Measurements from ENCODE around the gene SLF1. TPM values are rescaled to one million over a fixed set of nuclear protein-coding genes. Genes with fewer than 3 reads are reported as not detected.

Gene SLF1
- polyA plus RNA-seq, 1 of the 3 experiments (the other 2 are of a cell fraction), result 5.5 TPM

DNA sequence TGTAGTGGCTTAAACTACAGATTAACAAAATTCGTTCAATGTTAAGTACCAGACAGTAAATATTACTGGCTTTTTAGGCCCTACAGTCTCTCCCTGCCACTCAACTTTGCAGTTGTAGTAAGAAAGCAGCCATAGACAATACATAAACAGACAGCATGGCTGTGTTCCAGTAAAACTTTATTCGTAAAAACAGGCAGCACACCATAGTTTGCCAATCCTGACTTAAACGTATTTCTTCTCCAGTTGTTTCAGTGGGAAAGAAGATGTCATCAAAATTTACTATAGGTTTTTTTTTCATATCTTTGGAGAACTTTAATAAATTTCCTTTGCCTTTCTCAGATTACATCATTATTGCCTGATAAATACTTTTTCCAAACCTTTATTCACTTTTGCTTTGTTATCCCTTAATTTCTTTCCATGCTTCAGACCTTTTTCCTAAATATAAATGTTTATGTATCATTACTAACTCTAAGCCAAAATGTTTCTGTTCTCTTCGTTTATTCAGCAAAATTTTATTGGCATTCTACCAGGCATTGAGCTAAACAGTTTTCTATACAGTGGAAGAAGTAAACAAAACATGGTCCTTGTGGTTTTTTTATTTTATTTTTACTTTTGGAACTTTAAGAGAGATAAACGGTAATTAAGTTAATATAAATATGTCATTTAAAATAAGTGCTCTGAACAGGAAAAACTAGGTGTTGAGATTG, 64.5 kb downstream of the SLF1 start:
- Histone ChIP-seq H3K27me3 (ENCODE audit: insufficient read depth) (no peaks in the 10 kb centered on the region), H3K36me3 (replicated peaks in 1 of 2; ENCODE audit: control insufficient read depth in 1 of 2, insufficient read depth in 2 of 2, low read length in 1 of 2) (peaks cover 2 to 22% of the 10 kb centered on the region in 2 experiments), H3F3A (replicated peaks; ENCODE audit: insufficient read depth) (no peaks in the 10 kb centered on the region), H3K4me1 (ENCODE audit: control insufficient read depth in 1 of 2, insufficient read depth in 2 of 2, low read depth in 1 of 2, low read length in 1 of 2) (no peaks in the 10 kb centered on the region; a peak in 1 of 4 replicates), H3K9me3 (no peaks in the 10 kb centered on the region), H3K9ac (no peak overlapping the region), H3K27ac (ENCODE audit: low read depth in 2 of 2, low read length in 1 of 2) (no peak overlapping the region), H3K9me2 (no peaks in the 10 kb centered on the region), H3K4me2 (no peak overlapping the region), H3K4me3 (ENCODE audit: low read depth in 2 of 2, low read length in 1 of 2) (no peak overlapping the region), H4K20me1 (ENCODE audit: insufficient read depth) (no peaks in the 10 kb centered on the region), H2AFZ (ENCODE audit: low read depth) (no peak overlapping the region), H3K79me2 (ENCODE audit: insufficient read depth) (no peaks in the 10 kb centered on the region)
- 94% methylated on average over 5 of the region's 5 CpGs for WGBS (ENCODE audit: low lambda C conversion rate)
- POLR2A ChIA-PET, result no interaction called here
- CTCF ChIA-PET, result no interaction called here
- TF ChIP-seq FOXJ3 (CRISPR knock-in tag; IDR thresholded peaks at IDR 0.05), result no peak
- TF ChIP-seq RXRA (IDR thresholded peaks at IDR 0.05; ENCODE audit: borderline replicate concordance, low read depth), result no peak
- TF ChIP-seq SMC3 (IDR thresholded peaks at IDR 0.05; ENCODE audit: low read depth, low read length), result no peak
- TF ChIP-seq RCOR1 (IDR thresholded peaks at IDR 0.05; ENCODE audit: low read length), result no peak
- no peak for DNase-seq

GRCh38 chr5:94689908-94690307, 71.4 kb downstream of the SLF1 start:
- Histone ChIP-seq H3K79me2 (ENCODE audit: insufficient read depth) (no peaks in the 10 kb centered on the region), H3K9me2 (no peaks in the 10 kb centered on the region), H3K4me2 (no peak overlapping the region), H3K4me3 (ENCODE audit: low read depth in 2 of 2, low read length in 1 of 2) (no peak overlapping the region), H4K20me1 (ENCODE audit: insufficient read depth) (no peaks in the 10 kb centered on the region), H3K36me3 (replicated peaks in 1 of 2; ENCODE audit: control insufficient read depth in 1 of 2, insufficient read depth in 2 of 2, low read length in 1 of 2) (peaks cover 23 to 28% of the 10 kb centered on the region in 2 experiments), H3K9me3 (no peaks in the 10 kb centered on the region), H3K27me3 (ENCODE audit: insufficient read depth) (no peaks in the 10 kb centered on the region), H3F3A (replicated peaks; ENCODE audit: insufficient read depth) (peaks cover 35% of the 10 kb centered on the region), H3K9ac (no peak overlapping the region), H3K27ac (ENCODE audit: low read depth in 2 of 2, low read length in 1 of 2) (peak overlapping the region in 1 of 2 experiments; percentile 14; a peak in 1 of 4 replicates), H3K4me1 (ENCODE audit: control insufficient read depth in 1 of 2, insufficient read depth in 2 of 2, low read depth in 1 of 2, low read length in 1 of 2) (peaks cover 9 to 18% of the 10 kb centered on the region in 2 experiments), H2AFZ (ENCODE audit: low read depth) (no peak overlapping the region; the same call in 1 of the 2 replicates)
- no peak for DNase-seq
- POLR2A ChIA-PET, result no interaction called here
- TF ChIP-seq, protein P1, sequence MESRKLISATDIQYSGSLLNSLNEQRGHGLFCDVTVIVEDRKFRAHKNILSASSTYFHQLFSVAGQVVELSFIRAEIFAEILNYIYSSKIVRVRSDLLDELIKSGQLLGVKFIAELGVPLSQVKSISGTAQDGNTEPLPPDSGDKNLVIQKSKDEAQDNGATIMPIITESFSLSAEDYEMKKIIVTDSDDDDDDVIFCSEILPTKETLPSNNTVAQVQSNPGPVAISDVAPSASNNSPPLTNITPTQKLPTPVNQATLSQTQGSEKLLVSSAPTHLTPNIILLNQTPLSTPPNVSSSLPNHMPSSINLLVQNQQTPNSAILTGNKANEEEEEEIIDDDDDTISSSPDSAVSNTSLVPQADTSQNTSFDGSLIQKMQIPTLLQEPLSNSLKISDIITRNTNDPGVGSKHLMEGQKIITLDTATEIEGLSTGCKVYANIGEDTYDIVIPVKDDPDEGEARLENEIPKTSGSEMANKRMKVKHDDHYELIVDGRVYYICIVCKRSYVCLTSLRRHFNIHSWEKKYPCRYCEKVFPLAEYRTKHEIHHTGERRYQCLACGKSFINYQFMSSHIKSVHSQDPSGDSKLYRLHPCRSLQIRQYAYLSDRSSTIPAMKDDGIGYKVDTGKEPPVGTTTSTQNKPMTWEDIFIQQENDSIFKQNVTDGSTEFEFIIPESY (IDR thresholded peaks at IDR 0.05; ENCODE audit: borderline replicate concordance, low read depth), result no peak
- TF ChIP-seq POLR2AphosphoS5 (IDR thresholded peaks at IDR 0.05; ENCODE audit: low read depth, low read length), result no peak
- TF ChIP-seq MXI1 (IDR thresholded peaks at IDR 0.05; ENCODE audit: low read depth, low read length), result no peak
- no peak for TF ChIP-seq RFX5 (IDR thresholded peaks at IDR 0.05; ENCODE audit: low read length)
- TF ChIP-seq, protein P2, sequence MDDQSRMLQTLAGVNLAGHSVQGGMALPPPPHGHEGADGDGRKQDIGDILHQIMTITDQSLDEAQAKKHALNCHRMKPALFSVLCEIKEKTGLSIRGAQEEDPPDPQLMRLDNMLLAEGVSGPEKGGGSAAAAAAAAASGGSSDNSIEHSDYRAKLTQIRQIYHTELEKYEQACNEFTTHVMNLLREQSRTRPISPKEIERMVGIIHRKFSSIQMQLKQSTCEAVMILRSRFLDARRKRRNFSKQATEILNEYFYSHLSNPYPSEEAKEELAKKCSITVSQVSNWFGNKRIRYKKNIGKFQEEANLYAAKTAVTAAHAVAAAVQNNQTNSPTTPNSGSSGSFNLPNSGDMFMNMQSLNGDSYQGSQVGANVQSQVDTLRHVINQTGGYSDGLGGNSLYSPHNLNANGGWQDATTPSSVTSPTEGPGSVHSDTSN (IDR thresholded peaks at IDR 0.05), result no peak
- no peak for TF ChIP-seq GABPA (IDR thresholded peaks at IDR 0.05; ENCODE audit: low read depth)
- no peak for TF ChIP-seq EZH2phosphoT487 (IDR thresholded peaks at IDR 0.05; ENCODE audit: borderline replicate concordance, low read depth)
- TF ChIP-seq TCF12 (IDR thresholded peaks at IDR 0.05), result no peak
- TF ChIP-seq SMC3 (IDR thresholded peaks at IDR 0.05; ENCODE audit: low read depth, low read length), result no peak
- no peak for TF ChIP-seq EP300 (IDR thresholded peaks at IDR 0.05; ENCODE audit: borderline replicate concordance in 1 of 2, low read depth in 1 of 2, low read length in 1 of 2)
- TF ChIP-seq, protein P3, sequence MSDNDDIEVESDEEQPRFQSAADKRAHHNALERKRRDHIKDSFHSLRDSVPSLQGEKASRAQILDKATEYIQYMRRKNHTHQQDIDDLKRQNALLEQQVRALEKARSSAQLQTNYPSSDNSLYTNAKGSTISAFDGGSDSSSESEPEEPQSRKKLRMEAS (IDR thresholded peaks at IDR 0.05; ENCODE audit: low read depth), result no peak
- no peak for TF ChIP-seq FOXJ3 (CRISPR knock-in tag; IDR thresholded peaks at IDR 0.05)
- TF ChIP-seq, protein P4, sequence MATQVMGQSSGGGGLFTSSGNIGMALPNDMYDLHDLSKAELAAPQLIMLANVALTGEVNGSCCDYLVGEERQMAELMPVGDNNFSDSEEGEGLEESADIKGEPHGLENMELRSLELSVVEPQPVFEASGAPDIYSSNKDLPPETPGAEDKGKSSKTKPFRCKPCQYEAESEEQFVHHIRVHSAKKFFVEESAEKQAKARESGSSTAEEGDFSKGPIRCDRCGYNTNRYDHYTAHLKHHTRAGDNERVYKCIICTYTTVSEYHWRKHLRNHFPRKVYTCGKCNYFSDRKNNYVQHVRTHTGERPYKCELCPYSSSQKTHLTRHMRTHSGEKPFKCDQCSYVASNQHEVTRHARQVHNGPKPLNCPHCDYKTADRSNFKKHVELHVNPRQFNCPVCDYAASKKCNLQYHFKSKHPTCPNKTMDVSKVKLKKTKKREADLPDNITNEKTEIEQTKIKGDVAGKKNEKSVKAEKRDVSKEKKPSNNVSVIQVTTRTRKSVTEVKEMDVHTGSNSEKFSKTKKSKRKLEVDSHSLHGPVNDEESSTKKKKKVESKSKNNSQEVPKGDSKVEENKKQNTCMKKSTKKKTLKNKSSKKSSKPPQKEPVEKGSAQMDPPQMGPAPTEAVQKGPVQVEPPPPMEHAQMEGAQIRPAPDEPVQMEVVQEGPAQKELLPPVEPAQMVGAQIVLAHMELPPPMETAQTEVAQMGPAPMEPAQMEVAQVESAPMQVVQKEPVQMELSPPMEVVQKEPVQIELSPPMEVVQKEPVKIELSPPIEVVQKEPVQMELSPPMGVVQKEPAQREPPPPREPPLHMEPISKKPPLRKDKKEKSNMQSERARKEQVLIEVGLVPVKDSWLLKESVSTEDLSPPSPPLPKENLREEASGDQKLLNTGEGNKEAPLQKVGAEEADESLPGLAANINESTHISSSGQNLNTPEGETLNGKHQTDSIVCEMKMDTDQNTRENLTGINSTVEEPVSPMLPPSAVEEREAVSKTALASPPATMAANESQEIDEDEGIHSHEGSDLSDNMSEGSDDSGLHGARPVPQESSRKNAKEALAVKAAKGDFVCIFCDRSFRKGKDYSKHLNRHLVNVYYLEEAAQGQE (IDR thresholded peaks at IDR 0.05; ENCODE audit: low read depth, low read length), result no peak
- TF ChIP-seq CTCF (IDR thresholded peaks at IDR 0.05), result no peak
- TF ChIP-seq CHD2 (IDR thresholded peaks at IDR 0.05; ENCODE audit: low read length, partially characterized antibody), result no peak
- CTCF ChIA-PET, result interaction anchor here (0.9 to 3.2 kb wide), 3 partner anchors 48 to 165 kb away, joined by 3 to 15 read pairs (median 5); no protein-coding TSS in a partner anchor

Data from SK-N-SH (cell line).